ENCODE results near the gene SHE.

DNA sequence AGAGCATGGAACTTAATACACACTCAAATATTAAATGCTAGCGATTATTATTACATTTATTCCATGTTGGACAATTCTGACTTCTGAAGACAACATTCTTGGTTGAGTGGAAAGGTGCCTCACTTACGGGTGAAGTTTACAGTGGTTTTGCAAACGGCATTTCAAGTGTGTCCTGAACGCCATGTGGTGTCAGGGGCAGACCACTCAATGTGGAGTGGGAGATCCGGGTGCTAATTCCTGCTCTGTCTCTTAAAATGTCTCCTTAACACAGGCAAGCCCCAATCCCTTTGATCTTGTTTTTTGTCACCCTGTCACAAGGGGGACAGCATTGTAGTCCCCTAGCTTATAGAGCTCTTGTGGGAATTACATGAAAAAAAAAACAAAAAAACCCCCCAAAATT, 5.8 kb downstream of the SHE start:
- TF ChIP-seq, protein P1, sequence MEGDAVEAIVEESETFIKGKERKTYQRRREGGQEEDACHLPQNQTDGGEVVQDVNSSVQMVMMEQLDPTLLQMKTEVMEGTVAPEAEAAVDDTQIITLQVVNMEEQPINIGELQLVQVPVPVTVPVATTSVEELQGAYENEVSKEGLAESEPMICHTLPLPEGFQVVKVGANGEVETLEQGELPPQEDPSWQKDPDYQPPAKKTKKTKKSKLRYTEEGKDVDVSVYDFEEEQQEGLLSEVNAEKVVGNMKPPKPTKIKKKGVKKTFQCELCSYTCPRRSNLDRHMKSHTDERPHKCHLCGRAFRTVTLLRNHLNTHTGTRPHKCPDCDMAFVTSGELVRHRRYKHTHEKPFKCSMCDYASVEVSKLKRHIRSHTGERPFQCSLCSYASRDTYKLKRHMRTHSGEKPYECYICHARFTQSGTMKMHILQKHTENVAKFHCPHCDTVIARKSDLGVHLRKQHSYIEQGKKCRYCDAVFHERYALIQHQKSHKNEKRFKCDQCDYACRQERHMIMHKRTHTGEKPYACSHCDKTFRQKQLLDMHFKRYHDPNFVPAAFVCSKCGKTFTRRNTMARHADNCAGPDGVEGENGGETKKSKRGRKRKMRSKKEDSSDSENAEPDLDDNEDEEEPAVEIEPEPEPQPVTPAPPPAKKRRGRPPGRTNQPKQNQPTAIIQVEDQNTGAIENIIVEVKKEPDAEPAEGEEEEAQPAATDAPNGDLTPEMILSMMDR (IDR thresholded peaks at IDR 0.05), result no peak
- no peak for TF ChIP-seq POLR2A (IDR thresholded peaks at IDR 0.05)
